Posterior vena cava (tissue), 2 donors: ENCODE data around the gene CALCR. TPM values are rescaled to one million over a fixed set of nuclear protein-coding genes. Genes with fewer than 3 reads are reported as not detected.
"Not testable (repeated sequence)": the region's sequence is repeated elsewhere in the genome, so short reads cannot be mapped to it uniquely, and the experiment has no call there.

Experiments
- DNase-seq: peaks from one replicate; pipeline ENCODE4 v3.0.0-alpha.2; 2020; ENCODE audit warnings: low spot score
- intact Hi-C, 2 donors: fragments of 100-400 bp; cut with DNase I; formaldehyde crosslinking; loops; one replicate each; pipeline versions ENCODE4 v1.14.1 to v1.14.2; 2022 to 2023
- total RNA-seq, 2 donors: library from RNA; stranded (reverse); fragmentation: NEBNext Ultra II Directional; extraction: Animal tissue kit (Norgen Biotek cat#: 25700); gene quantifications; one replicate each; pipeline ENCODE4 v1.2.1, GENCODE V29; 2021
- donor health status: DM: yes; HTN: yes; CAD: no.
- donor health status: DM: yes; HTN: yes; CAD: no.

CALCR gene
- total RNA-seq, 2 donors from 2014 or later = 0.10 TPM; not detected in 1

DNA sequence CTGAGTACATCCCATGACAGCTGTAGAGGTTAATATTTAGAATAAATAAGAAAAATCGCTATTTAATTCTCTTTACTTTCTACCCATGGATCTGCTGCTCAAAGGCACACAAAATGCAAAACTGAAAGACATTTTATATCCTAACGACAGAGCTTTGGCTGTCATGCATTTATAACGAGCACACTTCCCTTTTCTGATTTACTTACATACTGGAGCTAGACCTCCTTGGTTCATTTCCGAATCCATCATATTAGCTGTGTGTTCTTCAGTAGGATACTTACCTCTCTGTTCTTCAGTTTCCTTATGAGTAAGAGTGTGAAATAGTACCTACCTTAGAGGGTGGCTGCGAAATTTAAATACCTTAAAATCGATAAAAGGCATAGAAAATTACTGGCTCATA, 10.9 kb downstream of the CALCR start:
- intact Hi-C loops = no loop called here
- DNase-seq = no peak

DNA sequence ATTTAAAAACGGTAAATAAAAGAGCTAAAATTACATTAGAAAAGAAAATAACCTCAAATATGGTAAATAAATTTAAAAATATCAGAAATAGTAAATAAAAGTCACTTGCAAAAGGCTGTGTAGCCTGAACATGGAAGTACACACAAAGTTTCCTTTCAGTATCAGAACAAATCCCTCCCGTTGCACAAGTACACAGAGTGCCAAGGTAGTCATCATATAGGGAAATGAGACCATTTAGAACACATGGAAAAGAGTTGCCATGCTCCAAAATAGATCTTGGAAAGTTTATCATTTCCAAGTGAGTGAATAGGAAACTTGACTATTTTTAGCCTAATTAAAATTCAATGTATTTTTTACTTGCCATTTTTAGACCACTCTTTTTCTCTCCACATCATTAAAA, 11.6 kb downstream of the CALCR start:
- DNase-seq = no peak
- intact Hi-C loops = no loop called here

DNA sequence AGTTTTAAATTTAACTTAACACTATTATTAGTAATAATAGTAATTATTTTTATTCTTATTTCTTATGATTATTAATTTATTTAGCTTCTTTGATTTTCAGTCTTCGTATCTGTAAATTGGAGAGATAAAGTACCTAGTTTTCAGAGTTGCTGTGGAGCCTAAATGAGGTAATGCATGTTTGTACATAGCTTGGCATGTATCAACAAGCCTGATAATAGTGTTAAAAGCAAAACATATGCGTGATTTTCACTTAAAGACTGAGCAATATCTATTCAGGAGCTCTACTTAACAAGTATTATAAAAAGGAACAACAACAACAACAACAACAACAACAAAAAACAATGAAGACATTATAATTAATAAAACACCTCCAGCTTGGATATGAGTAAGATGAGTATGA, 12.4 kb downstream of the CALCR start:
- intact Hi-C loops = no loop called here
- DNase-seq = no peak

DNA sequence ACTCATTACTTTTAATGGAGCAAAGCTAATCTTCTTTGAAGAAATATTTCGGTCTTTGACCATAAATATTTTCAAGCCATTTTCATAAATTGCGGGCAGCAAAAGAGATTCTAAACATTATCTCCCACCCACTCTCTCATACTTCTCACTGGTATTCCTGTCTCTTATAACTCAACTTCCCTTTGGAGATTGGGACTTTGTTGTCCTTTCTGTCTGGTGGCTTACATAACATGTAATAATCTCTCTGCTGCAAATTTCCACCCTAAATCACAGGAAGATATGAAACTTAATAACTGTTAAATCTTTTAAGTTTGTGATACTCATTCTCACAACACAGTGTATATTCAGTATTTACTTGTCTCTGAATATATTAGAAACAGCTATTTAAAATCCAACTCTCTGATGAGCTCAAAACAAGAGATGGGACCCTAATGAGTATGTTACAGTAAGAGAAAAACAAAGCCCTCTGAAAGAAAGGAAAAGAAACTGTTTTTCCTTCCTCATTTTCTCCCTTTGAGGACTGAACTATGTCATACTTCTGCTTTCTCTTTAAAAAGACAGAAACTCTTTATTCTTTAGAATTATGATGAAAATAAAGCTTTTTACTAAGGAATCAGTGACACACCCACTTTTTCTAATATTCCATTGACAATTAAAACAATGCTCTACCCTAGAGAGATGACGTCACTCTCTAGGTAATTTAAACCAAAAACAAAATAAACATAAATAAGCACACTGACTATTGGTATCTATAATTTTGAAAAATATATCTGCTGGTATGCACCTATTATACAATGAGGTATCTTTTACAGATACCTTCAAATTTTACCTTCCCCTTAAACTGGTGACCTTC, 14.7 kb downstream of the CALCR start:
- DNase-seq = no peak
- intact Hi-C loops = no loop called here

DNA sequence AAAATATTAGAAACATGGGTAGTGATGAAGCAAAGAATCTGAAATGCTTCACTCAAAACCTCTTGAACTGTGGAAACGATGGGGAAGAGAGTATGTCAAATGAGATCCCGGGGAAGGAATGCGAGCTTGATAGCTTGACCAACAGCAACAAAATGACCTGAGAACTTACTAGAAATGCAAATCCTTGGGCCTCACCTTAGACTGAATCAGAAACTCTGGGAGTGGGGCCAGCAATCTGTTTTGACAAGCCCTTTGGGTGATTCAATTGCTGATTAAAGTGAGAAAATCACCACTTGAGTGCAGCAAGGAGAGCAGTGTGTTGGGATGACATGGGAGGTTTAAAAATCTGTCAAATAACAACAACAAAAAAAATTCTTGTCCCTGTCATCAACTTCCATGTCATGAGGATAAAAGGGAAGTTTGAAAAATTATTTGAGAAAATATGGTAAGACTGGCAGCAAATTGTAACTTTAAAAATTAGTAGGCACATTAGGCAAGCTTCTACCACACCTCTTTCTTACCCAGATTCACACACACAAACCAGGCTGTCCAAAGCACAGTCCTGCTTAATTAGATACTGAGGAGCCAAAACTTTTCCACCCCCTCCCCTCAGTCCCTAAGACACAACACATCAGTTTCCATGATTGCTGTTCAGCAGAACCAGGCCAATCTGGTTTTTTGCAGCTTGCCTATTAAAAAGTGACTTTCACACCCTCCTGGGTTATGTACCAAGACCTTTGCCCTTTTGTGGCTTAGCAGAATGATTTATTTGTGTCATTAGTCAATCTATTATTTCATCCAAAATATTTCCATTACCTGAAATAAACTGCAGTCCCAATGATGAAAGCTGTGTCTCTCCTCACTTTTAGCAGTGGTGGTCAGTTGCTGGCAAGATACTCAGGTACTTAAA, 15.6 kb downstream of the CALCR start:
- no peak for DNase-seq
- intact Hi-C loops = no loop called here

DNA sequence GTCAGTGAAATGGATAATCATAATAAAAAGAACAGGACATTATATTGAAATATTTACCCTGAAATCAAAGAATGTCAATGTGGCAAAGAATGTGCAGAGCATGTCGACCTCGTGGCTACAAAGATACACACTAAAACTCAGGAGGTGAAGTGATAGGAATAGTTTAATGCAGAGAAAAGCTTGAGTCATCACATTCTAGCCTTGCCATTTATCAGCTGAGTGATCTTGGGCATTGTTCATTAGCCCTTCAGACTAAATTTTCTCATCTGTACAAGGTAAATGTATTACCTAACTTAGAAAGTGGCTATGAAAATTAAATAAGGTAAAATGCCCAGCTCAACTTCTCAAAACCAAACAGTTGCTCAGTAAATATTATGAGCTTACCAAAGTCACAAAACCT, 22.6 kb downstream of the CALCR start:
- DNase-seq = no peak
- intact Hi-C loops = no loop called here

DNA sequence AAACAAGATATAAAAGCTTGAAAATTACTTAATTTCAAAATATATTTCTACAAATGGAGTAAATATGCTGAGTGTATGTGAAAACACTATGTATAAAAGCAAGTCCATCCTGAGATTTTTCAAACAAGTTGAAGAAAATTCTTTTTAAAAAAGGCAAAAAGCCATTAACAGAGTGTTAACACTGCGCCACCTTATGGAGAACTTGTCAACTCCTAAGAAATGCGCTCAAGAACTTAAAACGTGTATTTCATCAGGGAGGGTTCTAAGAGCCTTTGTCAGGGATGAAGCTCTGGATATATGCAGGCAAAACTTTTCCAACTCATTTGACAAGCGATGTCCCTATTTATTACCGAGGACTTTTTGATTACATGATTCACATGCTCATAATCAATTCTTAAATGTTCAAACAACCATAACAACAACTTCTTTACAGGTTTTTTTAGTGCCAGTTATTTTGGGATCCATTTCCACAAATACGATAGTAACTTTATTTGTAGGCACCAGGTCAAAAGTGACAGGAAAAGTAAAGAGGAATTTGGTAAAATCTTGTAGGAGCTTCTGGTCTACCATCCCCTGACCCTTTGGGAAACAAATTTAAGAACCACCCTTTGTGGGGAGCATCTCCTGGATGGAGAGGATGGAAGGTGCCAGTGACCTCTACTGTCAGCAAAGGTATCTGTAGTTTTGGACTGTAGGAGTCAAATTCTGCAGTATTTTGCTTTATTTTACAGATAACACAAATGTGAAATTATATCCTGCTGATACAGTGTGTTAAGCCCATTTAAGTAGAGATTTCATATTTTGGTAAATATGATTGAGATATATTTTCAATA, 23.2 kb downstream of the CALCR start:
- no peak for DNase-seq
- intact Hi-C loops = no loop called here

DNA sequence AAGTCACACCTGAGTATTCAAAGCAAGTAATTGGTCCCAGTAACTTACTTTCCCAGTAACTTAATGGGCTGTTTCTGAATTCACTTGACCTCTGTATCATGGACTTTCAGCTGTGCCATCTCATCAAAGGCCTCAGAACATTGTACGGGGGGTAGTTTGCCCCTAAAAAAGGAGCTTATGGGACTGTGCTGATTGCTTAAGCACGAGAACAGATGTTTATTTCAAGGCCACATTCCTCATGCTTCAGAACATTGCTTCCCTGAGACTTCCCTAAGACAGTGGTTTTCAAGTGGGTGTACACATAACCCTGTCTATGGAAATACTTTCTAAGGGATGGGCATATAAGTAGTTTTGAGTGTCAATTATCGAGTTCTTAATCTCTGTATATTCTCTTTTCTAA, 26.8 kb downstream of the CALCR start:
- DNase-seq = no peak
- intact Hi-C loops = no loop called here

DNA sequence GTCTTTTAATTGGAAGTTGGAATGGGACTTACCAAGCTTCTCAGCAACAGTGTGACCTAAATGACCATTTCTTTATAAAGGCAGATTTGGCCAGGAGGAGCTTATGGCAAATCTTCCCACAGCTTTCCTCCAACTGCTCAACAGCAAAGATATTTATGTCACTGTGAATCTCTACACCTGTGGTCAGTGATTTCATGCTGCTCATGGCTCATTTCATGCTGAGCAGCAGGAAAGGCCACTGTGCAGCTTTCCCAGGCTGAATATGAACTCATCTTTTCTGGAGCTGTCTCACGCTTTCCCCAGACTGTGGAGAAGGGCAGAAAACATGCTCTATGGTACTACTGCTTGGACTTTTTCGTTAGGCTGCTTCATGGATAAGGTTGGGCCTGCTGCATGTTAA, 29.8 kb downstream of the CALCR start:
- intact Hi-C loops = no loop called here
- DNase-seq = no peak

DNA sequence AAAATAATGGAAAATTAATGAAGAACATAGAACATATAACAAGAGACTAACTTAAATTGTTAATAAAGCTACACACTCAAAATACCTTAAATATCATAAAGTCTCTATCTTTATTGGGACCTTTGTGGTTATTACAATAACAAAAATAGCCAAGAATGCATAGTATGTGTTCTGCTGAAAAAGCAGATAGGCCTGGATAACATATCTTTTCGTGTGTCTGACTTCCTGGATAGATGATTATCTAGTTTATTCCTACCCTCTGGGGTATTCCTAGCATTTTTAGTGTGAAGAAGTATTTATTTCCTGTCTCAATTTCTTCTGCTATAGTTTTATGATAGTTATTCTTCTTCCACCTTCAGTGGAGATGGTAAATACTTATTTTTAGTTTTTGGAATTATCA, 36.5 kb downstream of the CALCR start:
- intact Hi-C loops = no loop called here
- no peak for DNase-seq

DNA sequence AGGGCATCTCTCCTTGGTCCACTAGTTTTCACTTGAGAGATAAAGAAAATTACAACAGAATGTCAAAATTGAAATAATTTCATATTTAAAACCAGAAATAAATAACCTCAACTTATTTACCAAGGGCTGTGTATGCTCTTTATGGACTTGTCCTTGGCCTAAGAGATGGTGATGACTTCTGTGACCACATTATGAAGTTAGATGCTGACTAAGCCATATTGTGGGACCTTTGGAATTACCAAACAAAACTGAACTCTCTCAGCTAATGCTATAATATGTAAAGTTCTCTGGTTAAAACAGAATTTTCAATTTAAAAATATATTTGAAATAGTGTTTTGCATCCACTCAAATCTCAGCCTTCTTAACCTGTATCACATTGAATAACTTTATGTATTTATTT, 38.9 kb downstream of the CALCR start:
- intact Hi-C loops = no loop called here
- DNase-seq = no peak

DNA sequence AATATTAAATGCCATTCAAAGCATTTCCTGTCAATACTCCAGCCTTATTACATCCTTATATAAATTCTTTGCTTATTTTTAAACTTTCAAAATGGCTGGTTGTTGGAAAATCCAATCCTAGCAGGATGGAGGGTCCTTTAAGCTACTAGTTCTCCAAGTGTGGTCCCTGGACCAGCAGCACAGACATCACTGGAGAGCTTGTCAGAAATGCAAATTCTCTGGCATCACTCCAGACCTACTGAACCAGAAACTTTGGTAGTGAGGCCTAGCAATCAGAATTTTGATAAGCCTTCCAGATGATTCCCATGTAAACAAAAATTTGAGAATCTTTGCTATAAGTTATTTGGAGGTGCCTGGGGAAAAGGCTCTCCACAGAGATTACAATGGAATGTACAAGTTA, 43.8 kb downstream of the CALCR start:
- DNase-seq = no peak
- intact Hi-C loops = no loop called here

DNA sequence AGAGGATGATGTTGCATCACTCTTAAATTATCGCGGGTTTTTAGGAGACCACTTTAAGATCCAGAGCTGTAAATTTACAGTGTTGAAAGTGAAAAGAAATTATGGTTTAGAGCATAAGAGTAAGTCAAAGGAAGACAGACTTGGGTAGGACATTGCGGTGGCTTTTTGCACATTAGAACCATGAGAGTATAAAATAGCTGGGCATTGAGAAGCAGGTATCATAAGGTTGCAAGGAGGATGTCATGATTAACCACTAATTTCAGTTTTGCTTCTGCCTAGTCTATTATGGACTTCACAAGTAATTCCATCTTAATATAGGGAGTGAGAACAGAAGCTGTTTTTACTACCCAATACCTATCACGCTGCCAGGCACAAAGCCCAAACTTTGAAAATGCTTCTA, 57.7 kb downstream of the CALCR start:
- DNase-seq = no peak
- intact Hi-C loops = no loop called here

DNA sequence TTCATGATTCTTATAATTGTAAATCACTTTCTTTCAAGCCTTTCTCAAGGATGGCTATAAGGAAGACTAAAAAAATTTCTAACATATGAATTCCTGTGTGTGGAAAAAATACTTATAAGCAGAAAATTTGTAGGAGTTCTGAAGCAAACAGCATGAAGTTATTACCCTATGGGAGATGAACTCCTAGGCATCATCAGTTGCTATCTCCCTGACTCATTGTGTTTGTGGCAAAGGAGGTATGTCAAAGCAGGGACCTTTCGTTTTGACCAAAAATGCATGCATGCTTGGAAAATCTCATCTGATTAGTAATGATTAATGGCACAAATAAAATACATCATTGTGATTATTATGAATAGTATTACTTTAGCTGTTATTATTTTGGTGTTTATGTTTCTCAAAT, 59.4 kb downstream of the CALCR start:
- no peak for DNase-seq
- intact Hi-C loops = no loop called here

DNA sequence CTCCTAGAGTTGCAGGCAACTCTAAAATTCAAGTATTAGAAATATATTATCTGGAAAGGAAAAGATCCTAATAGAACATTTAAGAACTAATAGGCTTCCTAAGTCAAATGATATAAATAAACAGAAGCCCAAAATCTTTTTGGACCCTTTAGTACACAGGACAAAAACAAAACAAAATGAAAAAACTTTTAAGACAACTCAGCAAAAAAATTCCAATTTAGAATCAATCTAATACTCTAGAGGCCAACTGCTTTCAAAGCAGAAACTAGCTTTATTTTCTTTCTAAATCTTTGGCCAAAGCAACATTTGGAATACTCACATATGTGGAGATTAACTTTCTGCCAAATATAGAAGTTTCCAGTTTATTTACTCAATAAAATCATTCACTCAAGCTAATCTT, 65.2 kb downstream of the CALCR start:
- intact Hi-C loops = no loop called here

DNA sequence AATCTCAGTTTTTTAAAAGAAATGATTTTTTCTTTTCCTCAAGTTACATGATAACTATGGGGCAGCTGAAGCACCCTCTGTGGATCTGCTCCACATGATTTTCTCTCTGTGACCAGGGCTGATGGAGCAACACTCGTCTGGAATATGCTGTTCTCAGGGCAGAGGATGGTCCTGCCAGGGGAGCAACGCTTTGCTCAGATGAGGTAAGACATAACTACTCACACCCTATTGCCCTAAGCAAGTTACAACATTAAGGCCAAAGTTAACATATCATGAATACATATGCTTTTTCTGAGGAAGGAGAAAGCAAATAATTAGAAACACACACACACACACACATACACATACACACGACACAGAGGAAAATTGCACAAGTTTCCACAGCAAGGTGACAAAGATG, 71.4 kb downstream of the CALCR start:
- no peak for DNase-seq
- intact Hi-C loops = no loop called here

More for the DNA sequence above, 65.2 kb downstream of the CALCR start:
- DNase-seq = no peak

DNA sequence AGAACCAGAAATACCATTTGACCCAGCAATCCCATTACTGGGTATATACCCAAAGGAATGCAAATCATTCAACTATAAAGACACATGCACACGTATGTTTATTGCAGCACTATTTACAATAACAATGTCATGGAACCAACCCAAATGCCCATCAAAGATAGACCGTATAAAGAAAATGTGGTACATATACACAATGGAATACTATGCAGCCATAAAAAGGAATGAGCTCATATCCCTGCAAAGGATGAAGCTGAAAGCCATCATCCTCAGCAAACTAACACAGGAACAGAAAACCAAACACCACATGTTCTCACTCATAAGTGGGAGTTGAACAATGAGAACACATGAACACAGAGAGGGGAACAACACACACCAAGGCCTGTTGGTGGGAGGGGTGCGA, 82.7 kb downstream of the CALCR start:
- intact Hi-C loops, DNase-seq: not testable (repeated sequence)

DNA sequence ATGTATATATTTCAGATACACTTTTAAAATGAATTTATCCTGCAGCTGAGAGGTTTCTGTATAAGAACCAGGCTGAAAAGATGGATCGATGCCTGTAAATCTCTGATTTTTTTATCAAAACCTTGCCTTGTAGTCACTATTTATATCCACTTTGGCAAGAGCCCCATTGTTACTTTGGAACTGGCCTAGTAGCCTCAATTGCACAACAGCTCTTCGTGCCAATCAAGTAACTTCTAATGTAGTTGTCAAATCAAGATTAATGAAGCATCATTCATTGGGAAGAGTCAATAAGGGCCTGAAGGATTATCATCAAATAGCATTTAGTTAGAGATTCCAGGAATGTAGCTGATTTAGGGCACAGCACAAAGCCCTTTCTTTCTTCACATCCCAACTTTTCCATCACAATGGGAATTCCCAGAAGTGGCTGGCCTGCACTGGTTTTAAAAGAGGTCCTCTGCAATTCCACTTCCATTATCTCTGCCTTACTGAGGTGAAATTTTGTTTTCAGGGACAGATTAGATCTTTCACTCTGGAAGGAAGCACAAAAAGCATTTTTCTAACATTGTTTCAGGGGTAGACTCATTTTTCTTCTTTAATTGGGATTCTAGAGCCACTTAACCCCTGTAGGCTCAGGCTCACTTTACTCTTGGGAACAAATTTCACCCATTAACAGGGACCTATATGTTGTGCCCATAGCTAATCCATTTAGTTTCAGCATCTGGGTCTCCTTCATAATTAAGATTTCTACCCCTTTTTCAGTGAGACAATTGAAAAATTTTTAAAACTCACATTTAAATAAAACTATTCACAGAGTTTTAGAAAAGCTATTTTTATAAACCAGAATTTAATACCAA, 97.8 kb downstream of the CALCR start:
- intact Hi-C loops = no loop called here
- no peak for DNase-seq

DNA sequence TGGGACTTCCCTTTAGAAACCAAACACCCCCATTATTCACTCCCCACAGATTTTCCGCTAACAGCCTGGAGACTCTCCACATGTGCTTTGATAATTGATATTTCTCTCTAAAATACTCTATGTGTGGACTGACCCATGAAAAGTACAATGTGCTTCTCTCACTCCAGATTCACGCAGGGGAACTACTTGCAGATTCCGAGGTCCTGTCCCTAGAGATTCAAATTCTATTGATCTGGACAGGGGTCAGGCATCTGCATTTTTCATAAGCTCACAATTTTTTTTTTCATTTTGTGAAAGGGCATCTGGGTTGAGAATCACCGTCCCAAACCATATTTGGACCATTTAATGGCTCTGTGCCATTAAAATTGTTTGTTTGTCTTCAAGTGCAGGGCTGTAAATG, 98.7 kb downstream of the CALCR start:
- intact Hi-C loops = no loop called here
- DNase-seq = no peak
